ENCODE measurements around the gene GRIP2.

The GRIP2 gene

DNA sequence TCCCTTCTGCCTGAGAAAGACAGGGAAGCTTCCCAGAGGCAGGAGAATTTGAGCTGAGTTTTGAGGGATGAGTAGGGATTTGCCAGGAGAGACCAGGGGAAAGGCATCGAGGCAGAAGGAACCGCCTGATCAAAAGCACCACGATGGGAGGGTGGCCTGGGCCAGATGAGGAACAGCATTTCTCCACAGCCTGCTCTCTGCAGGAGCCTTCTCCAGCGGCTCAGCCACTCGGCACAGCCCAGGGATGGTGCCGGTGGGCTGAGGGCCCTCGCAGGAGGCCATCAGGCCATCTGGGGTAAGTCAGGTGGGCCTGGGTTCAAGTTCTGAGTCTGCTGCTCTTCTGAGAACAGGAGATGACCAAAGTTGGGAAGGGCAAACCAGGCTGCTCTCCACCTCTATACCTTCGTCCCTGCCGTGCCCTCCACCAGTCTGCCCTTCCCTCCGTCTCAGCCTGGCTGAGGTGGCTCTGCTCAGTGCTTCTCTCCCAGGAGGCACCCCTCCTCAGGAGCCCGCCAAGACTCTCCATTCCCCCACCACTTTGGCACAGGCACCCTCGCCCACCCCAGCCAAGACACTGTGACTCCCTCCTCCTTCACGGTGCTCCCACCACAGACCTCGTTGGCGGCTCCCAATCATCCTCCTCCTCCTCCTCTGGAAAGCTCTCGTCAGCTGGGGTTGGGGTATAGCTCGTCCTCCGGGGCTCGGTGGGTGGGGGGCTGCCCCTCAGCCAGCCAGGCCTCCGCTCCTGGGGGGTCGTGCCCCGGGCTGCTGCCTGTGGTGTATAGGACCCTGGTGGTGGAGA is 34.9 kb downstream of the GRIP2 start:
- no peak for DNase-seq

DNA sequence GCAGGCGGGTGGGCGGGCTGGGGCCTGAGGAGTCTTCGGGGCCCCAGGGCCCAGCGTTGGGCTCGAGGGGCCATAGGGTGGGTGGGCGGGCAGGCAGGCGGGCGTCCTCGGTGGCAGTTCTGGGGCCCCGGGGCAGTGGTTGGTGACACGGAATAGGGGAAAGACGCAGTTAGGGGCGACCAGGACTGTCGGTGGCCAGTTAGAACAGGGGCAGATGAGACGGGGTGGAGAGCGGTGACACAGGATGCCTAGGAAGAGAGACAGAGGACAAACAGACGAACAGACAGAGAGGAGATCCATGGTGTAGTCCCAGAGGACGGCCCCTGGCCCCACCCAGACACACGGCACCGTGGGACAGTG is 36.5 kb downstream of the GRIP2 start:
- DNase-seq, result no peak

DNA sequence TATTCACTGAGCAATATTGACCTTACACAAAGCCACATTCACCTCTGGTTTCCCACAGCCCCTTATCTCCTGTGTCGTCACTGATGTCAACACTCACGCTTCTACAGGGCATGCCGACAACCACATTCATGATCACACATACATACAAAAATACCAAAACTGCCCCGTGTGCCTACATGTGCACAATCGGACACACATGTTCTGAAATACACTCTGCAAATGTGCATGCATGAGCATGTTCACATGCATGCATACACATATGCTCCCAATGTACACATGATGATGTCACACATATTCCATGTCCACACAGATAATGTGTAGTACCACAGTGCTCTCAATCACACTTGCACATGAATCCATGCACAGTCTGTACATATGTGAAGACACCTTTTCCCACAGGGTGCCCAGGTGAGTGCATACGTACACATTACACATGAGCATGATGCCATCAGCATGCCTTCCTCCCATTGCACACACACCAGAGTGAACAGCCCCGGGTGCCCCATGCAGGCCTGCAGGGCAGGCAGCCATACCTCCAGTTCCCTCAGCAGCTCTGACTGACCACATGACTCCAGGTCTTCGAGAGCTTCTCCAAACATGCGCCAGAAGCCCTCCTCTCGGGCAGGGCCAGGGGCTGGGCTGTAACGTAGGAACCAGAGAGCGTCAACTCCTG is 37.0 kb downstream of the GRIP2 start:
- DNase-seq, result no peak

DNA sequence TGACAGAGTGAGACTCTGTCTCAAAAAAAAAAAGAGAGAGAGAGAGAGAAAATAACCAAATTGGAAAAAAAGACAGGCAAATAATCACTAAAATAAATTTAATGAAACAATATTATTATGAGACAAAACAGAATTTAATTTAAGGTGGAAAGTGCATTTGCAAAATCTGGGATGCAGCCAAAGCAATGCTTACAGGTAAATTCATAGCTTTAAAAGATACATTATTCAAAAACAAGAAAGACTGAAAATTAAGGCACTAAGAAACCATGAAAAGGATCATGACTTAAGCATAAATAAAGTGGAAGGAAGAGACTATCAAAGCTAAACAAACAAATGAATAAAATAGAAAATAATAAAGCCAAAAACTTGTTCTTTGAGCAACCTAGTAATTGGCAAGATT is 37.7 kb downstream of the GRIP2 start:
- no peak for DNase-seq

DNA sequence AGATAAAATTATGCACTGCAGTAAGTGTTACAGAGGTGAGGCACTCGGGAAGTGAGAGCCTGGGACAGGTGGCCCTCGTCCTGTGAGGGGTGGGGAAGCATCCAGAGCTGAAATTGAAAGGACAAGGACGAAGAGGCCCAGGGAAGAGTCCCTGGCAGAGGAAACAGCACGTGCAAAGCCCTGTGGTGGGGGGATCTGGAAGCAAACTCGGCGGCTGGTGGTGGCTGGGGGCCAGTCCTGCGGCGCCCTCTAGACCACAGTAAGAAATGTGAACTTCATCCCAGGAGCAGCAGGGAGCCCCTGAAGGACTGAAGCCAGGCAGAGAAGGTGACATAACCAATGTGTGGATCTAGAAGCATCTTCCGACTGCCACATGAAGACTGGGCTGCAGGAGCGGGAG is 42.8 kb downstream of the GRIP2 start:
- no peak for DNase-seq

DNA sequence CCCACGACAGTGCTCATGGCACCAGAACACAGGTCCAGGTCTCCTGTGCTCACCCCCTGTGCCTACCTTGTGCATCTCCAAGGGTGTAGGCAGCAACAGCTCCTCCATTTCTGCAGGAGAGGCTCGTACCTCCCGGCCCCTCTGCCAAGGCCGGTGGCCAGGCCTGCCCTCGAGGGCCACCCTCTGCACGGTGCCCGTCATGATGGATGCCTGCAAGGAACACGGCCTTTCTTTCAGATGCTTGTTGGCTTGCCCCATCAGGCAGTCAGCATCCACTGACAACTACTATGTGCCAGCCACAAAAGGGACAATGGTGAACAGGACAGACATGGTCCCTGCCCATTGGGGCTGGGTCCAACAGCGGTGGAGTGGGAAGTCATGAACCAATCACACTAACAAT is 43.8 kb downstream of the GRIP2 start:
- DNase-seq, result no peak

DNA sequence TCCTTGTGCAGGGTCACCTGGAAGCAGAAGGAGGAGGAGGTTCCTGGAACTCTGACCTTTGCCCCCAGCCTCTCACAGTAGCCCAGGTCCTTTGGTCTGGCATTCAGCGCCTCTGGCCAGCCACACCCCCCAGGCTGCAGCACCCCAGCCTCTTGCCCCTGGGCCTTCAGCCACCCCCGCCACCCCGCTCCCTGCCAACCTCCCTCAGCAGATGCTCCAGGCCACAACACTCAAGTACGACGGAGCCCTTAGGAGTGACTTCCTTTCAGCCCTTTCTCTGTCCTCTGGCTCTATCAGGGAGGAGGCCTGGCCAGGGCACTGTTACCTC is 45.2 kb downstream of the GRIP2 start:
- DNase-seq, result no peak

DNA sequence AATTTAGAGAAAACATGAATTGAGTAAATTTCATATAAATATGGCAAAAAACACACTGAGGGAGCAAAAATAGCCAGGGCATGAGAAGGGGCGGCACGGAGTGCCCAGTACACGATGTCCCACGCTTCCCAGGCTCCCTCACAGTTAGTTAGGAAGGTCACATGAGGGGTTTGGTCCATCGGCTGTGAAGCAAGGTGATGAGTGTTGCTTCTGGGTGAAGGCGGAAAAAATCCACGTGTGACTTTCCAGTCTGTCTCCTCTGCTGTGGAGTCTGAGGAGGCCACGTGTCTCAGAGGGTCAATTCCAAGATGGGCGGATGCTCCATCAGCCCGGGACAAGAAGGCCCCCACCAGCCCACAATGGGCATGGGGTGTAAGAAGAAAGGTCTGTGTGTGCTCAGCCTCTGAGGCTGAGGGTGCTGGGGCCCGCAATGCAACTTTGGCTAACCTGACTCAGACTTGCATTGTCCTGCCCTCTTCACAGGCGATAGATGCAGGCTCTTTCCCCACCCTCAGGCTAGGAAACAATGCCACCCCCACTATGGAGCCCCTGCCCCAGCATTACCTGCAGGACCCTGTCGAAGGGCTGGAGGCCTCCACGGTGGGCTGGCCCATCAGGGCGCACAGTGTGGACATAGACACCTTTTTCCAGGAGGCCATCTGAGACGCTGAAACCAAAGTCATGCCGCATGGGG is 45.7 kb downstream of the GRIP2 start:
- no peak for DNase-seq

DNA sequence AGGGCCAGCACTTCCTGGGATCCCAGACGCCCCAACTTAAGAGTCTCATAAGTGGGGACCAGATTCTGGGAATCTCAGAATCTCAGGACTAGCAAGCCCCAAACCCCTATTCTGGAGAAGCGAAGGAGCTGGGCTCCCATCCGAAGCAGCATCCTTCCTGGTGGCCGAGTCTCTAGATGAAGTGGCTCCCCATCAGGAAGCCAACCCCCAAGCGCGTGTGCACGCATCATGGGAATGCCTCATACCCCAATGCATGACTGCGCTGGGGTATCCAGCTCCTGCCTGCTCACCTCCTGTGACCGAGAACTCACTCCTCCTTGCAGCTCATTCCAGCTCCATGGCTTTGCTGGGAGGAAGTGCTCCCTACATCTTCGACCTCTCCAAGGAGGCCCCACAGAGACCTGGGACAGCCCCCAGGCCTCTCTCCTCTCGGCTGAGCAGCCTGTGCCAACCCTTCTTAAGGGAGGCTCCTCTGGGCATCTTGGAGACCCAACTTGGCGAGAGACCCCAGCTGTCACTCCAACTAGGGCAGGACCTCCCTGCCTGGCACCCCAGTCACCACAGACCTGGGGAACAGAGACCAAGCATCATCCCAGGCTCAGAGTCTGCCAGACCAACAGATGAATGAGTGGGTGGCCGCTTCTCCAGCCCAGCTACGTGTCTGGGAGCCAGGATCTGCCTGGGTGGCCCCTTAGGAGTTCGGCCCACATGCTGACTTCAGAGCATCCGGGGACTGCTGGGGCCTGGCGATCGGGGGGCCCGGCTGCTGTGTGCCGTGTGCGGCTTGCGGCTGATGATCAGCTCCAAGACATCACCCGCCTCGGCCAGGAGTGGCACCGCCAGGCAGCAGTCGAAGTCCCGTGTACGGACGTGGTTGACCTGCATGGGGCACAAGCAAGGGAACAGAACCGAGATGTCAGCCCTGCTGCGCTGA is 46.9 kb downstream of the GRIP2 start:
- DNase-seq, result no peak

DNA sequence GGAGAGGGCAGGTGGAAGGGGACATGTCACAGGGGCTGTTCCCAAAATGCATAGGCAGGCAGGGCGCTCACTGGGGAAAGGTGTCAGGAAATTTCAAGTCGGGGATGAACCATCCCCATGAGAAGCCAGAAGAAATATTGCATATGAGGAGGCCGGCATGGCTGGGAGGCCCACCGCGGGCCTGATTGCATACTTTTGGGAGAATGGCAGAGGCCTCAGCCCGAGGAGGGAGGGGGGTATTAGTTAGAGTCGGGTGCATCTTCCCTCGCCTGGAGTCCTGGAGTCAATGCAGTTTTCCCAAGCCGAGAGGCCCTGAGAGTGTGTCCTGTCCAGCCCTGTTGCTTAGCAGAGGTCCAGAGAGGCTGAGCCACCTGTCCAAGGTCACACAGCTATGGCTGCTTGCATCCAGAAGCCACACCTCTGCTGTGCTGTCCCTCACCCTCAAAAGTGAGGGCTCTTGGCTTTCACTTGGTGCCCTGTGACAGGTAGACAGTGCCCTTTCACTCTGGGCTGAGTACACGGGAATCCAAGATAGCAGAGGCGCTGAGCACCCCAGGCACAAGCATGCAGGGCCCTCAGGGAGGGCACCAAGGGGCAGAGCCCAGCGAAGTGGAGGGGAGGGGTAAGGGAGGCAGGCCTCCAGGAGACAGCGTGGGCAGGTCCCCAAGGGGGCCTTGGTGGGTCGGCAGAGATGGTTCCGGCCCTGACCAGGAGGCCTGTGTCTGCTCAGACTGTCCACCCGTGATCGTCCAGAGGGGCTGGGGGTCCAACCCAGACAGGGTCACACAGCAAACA is 48.5 kb downstream of the GRIP2 start:
- DNase-seq, result no peak

DNA sequence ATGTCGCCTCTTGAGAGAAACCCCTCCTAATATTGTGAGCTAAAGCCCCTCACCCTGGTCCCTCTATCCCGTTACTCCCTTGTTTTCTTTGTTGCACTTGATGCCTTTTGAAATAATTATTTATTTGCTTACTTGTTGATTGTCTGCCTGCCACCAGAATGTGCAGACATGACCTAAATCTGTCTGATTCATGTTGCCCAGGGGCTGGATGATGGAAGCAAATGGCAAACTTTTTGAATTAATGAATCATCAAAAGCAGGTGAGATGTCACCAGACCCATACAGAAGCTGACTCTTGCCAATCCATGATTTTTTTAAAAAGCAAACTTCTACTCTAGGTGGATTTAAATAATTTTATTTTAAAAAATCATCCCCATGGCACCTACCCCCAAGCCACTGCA is 49.3 kb downstream of the GRIP2 start:
- DNase-seq, result no peak

DNA sequence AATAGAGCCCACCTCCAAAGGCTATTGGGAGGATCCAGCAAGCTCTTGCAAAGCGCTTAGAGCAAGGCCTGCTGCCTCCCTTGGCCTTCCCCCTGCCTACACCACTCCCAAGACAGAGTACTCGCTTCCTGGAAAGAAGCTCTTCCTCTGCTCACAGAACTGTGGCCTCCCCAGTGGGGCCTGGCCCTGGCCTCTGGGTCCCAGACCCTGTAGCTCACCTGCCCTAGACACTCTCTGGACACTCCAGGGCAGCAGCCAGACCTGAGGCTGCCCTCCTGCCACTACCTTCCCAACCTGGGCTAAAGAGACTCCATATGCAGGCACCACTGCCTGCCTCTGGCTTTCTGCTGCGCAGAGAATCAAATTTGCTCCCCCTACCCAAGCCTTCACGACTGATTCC is 49.9 kb downstream of the GRIP2 start:
- no peak for DNase-seq

DNA sequence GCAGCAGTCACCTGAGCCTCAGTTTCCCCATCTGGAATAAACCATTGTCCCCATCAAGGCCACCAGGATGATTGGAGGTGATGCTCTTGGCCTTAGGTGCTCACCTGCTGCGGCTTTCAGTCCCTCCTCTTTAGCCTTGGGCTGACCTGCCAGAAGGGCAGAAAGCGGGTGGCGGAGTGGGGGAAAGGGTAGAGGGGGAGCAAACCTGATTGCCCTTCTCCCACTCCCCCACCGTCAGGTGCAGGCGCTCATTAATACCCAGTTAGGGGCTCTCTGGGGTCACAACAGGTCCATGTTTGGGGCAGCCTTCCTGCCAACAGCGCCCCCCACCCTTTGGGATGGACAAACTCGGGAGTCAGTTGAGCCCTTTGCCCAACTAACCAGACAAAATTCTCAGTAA is 50.5 kb downstream of the GRIP2 start:
- DNase-seq, result no peak

DNA sequence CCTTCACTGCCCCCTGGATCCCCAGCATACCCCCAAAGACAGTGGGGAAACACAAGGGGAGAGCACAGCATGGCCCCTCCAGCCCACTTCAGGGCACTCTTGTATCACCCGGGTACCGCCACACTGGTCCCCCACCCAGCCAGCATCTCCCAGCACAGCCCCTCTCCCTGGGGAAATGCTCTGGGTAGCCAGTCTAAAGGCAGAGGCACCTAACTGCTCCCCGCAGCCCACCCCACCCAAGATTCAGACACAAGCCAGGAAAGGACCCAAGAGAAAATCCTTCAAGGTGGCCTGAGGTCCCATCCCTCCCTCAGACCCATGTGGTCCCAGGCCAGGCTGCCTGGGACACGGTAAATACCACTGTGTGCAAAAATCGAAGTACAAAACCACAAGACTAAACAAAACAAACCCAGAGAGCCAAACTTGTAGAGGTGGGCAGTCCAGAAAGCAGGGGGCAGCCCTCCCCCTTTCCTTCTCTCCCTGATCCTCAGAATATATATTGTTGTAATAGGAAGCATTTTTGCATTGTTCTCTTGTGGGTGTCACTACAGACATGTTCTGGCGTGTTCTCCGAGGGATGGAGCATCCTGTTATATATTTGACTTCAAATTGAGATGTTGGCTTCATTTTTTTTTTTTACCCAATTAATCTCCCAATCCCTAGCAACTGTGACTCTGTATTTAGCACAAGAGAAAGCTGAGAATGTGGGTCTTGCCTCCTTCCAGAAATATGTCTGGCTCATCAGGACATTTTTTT is 51.7 kb downstream of the GRIP2 start:
- no peak for DNase-seq

DNA sequence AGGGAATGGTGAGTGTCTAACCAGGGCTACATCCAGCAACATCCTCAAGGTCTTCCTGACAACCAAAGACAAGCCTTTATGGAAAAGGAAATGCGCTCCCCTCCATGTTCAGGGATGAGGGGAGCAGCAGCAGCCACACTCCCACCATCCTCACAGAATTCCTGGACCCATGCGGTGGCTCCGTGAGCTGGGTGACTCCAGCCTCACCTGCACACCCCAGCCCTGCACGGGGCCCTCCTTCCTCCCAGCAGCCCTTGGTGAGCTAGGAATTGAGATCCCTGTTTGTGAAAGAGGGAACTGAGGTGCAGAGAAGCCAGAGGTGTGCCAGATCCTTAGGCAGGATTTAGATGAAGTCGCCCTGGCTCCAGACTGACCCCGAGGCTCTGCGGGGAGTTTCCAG is 52.3 kb downstream of the GRIP2 start:
- DNase-seq, result no peak

DNA sequence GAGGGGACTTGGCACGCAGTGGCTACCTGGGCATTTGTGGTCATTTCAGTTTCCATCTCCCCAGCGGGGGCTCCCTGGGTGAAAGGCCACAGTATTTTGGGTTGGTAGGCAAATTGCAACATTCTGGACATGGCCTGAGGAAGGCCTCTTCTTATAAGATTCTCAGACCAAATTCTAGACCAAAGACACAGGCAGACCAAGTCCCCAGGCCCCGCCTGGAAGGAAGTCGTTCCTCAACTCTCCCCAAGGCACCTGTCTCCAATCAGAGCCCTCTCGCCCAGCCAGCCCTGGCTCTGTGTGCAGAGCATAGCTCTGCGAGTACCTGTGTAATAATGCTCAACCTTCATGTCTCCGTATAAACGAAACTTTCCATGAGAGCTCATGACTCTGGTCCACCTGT is 53.1 kb downstream of the GRIP2 start:
- DNase-seq, result no peak

DNA sequence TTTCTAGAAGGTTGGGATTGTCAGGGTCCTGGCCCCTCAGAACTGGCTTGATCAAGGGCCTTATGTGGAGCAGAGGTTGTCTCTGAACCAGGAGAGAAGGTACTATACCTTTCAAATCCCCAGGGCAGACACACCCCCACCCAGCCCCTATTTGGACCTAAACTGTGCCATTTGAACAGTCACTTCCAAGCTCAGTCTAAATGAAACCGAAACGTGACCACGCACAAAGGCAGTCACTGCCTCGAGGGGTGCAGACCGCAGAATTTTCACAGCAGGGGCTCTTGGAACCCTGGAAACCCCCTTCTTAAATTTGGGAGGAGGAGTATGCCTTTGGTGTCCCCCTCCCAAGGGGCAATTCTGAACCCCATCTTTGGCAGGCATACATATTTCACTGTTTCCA is 53.7 kb downstream of the GRIP2 start:
- no peak for DNase-seq

DNA sequence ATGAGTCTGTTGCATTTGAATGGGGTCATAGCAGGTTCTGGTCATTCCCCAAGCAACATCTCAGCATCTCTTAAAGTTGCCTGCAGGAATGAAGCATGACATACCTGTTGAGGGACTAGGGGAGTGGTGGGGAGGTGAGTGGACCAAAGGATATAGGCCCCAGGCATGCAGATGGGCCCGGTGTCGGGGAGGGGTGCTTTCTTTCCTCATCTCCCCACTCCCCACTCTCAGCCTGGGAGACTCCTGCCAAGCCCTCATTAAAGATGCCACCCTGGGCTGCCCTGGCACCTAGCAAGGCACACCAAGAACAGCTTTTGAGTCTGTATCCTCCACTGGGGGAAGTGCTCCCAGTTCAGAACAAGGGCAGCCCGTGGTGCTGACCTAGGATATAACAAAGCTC is 54.2 kb downstream of the GRIP2 start:
- DNase-seq, result no peak

DNA sequence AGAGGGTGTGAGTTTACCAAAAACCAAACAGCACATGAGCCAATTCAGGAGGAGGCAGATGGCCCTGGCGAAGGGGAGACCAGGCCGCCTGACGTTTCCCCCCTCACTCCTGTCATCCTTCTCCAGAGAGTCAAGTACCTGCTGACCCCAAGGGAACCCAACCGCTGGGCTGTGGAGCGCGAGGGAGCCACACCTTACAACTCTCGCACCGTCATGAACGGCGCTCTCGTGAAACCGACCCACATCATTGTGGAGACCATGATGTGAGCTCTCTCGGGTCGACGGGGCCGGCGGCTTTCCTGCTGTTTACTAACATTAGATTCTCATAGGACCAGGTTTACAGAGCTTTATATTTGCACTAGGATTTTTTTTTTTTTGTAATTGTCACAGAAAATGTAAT is 55.4 kb downstream of the GRIP2 start:
- DNase-seq, result no peak

DNA sequence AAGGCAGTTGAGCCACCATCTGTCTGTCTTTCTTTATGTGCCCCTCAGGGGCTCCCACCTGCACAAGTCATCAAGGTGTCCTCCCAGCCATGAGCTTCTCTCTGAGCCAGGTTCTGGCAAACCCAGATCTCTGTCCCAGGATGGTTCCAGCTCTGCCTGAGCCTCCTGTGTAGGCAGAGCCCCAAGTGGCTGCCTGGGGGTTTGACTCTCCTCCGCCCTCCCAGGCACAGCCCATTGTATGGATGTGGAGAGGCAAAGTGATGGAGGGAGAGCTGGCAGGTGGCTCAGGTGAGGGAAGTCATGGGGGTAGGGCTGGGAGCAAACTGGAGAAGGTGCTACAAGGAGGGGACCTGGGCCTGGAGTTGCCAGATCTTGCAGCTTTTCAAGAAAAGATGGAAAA is 56.9 kb downstream of the GRIP2 start:
- DNase-seq, result no peak

DNA sequence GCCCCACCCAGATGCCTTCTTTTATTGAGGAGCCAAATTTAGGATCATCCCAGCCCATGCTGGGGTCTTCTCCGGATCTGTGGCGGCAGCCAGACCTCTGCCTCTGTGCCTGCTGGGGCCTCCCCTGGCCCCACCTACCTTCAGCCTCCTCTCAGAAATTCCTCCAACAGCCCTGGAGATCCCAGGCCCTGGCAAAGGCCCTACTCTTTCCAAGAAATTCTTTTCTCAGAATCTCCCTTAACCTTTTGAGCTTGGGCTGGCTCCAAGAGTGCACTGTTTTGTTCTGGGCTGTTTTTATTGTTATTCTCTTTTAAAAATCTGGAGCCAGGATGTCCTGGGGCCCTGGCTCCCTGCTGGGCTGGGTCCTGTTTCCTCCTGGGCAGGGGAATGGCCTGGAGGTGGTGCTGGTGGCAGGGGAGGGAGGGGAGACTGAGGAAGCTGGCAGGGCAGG is 57.8 kb downstream of the GRIP2 start:
- DNase-seq, result no peak

DNA sequence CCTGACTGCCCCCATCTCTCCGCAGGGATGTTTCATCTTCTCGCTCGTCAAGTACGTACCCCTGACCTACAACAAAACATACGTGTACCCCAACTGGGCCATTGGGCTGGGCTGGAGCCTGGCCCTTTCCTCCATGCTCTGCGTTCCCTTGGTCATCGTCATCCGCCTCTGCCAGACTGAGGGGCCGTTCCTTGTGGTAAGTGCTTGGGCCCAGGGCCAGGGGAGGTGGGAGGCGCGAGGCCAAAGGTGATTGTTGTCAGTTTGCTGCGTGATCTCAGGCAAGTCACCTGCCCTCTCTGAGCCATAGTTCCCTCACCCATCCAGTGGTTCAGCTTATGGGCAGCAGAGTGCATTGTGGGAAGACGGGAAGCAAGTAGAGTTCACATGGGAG is 58.5 kb downstream of the GRIP2 start:
- no peak for DNase-seq
